ENCODE measurements around the gene ACTL6B.

The ACTL6B gene

GRCh38 chr7:100626530-100627237 is 29.6 kb downstream of the ACTL6B start:
- no peak for DNase-seq

- DNase-seq = no peak
Measured at GRCh38 chr7:100626055-100626454, 30.2 kb downstream of the ACTL6B start.

- no peak for DNase-seq
Measured at GRCh38 chr7:100623951-100624824, 32.1 kb downstream of the ACTL6B start.

- no peak for DNase-seq
Measured at GRCh38 chr7:100621554-100621953, 34.7 kb downstream of the ACTL6B start.

- no peak for DNase-seq
Measured at GRCh38 chr7:100620804-100621203, 35.4 kb downstream of the ACTL6B start.

GRCh38 chr7:100620239-100620638 is 36.0 kb downstream of the ACTL6B start:
- no peak for DNase-seq

- no peak for DNase-seq
Measured at GRCh38 chr7:100614308-100614861, 41.9 kb downstream of the ACTL6B start.

- no peak for DNase-seq
Measured at GRCh38 chr7:100613412-100614175, 42.7 kb downstream of the ACTL6B start.

GRCh38 chr7:100612730-100613390 is 43.4 kb downstream of the ACTL6B start:
- DNase-seq = no peak

GRCh38 chr7:100611983-100612729 is 44.1 kb downstream of the ACTL6B start, which contains the start of gene MOSPD3:
TSS of gene MOSPD3 (plus strand) at chr7:100612540. CDS start at chr7:100612792, 252 bp downstream.
- peak; percentile 98 for DNase-seq

- no peak for DNase-seq
Measured at GRCh38 chr7:100609958-100610357, 46.3 kb downstream of the ACTL6B start.

GRCh38 chr7:100607111-100607510 is 49.1 kb downstream of the ACTL6B start:
- DNase-seq = peak; percentile 47

GRCh38 chr7:100606313-100606712 is 49.9 kb downstream of the ACTL6B start:
- no peak for DNase-seq

GRCh38 chr7:100604976-100605911 is 51.0 kb downstream of the ACTL6B start:
- DNase-seq = no peak

GRCh38 chr7:100604028-100604975 is 51.9 kb downstream of the ACTL6B start:
- DNase-seq = no peak

GRCh38 chr7:100603726-100604027 is 52.6 kb downstream of the ACTL6B start:
- DNase-seq = no peak

- no peak for DNase-seq
Measured at GRCh38 chr7:100602889-100603725, 53.1 kb downstream of the ACTL6B start.

- DNase-seq = no peak
Measured at GRCh38 chr7:100600730-100601038, 55.6 kb downstream of the ACTL6B start.

Measured in kidney glomerular epithelial cell (primary cell).